Neutrophil (primary cell): Measurements from ENCODE around the gene AHCYL1.

Experiments
- H3K27ac ChIP-seq: fragments of 200-600 bp; sonication (generic); 2 replicates; pipeline ENCODE4 v1.5.1; 2016; ENCODE audit warnings: mild to moderate bottlenecking, moderate library complexity
- H3K27me3 ChIP-seq: fragments of 200-600 bp; sonication (generic); 2 replicates; pipeline ENCODE4 v1.6.0; 2016; ENCODE audit warnings: mild to moderate bottlenecking
- H3K36me3 ChIP-seq: fragments of 200-600 bp; sonication (generic); 2 replicates; pipeline ENCODE4 v1.5.1; 2017
- H3K4me1 ChIP-seq, 2 experiments: fragments of 200-600 bp in 1 of 2; sonication (generic) in 1 of 2; 1 replicate in 1 of 2; 2 replicates in 1 of 2; pipeline versions ENCODE4 v1.5.1 to v1.6.1; 2013 to 2016; ENCODE audit warnings: low read depth in 1 of 2, low read length in 1 of 2, mild to moderate bottlenecking in 1 of 2, moderate library complexity in 1 of 2; ENCODE audit not compliant: control insufficient read depth in 1 of 2, insufficient read depth in 1 of 2
- H3K4me3 ChIP-seq, 2 experiments: fragments of 200-600 bp in 1 of 2; sonication (generic) in 1 of 2; 1 replicate in 1 of 2; 2 replicates in 1 of 2; pipeline ENCODE4 v1.5.1; 2013 to 2016; ENCODE audit warnings: low read depth in 1 of 2, low read length in 1 of 2, mild to moderate bottlenecking in 1 of 2, moderate library complexity in 1 of 2
- H3K9me3 ChIP-seq: fragments of 200-600 bp; sonication (generic); 2 replicates; pipeline ENCODE4 v1.5.1; 2016
- TF ChIP-seq, protein P1 (sequence below): fragments of 200-600 bp; sonication (generic); IDR thresholded peaks from 2 replicates; pipeline ENCODE4 v1.5.1; 2016; ENCODE audit warnings: antibody characterized with exemption

Gene AHCYL1

DNA sequence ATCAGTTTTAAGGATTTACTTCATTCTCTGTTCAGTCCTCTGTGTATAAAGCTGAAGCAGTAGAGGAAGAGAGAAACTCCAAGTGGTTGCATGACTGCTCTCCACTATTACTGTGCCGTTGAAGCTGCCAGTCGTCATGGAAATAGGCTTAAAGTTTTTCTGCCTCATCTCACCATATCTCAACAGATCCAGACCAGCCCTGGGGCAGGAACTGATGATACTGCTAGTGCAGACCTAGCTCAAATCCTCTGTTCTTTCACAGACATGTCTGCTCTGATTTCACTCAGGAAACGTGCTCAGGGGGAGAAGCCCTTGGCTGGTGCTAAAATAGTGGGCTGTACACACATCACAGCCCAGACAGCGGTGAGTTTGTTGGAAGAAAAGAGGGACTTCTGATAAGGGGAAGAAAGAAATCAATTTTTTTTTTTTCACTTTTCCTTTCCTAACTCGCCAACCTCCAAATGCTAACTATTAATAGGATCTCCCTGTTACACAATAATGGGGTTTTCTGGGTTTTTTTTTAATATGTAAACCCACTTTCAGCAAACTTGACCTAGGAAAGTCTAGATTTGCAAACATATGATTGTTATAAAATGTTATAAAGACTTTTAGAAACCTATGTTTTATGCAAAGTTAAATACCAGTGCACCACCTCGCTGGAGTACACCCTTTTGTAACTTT, 27.7 kb downstream of the AHCYL1 start:
- peaks cover 84% of the 10 kb centered on the region for H3K36me3 ChIP-seq
- no peaks in the 10 kb centered on the region for H3K27me3 ChIP-seq
- no peaks in the 10 kb centered on the region for H3K9me3 ChIP-seq
- no peaks in the 10 kb centered on the region for H3K4me1 ChIP-seq
- no peak overlapping the region for H3K4me3 ChIP-seq
- TF ChIP-seq, protein P1, sequence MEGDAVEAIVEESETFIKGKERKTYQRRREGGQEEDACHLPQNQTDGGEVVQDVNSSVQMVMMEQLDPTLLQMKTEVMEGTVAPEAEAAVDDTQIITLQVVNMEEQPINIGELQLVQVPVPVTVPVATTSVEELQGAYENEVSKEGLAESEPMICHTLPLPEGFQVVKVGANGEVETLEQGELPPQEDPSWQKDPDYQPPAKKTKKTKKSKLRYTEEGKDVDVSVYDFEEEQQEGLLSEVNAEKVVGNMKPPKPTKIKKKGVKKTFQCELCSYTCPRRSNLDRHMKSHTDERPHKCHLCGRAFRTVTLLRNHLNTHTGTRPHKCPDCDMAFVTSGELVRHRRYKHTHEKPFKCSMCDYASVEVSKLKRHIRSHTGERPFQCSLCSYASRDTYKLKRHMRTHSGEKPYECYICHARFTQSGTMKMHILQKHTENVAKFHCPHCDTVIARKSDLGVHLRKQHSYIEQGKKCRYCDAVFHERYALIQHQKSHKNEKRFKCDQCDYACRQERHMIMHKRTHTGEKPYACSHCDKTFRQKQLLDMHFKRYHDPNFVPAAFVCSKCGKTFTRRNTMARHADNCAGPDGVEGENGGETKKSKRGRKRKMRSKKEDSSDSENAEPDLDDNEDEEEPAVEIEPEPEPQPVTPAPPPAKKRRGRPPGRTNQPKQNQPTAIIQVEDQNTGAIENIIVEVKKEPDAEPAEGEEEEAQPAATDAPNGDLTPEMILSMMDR: no peak
- no peak overlapping the region for H3K27ac ChIP-seq

- H3K36me3 ChIP-seq: peaks cover 100% of the 10 kb centered on the region
- H3K4me3 ChIP-seq: no peak overlapping the region
Measured at GRCh38 chr1:110017792-110018191, 33.2 kb downstream of the AHCYL1 start.

GRCh38 chr1:110018396-110018795, 33.8 kb downstream of the AHCYL1 start:
- peaks cover 100% of the 10 kb centered on the region for H3K36me3 ChIP-seq

More at GRCh38 chr1:110017792-110018191, 33.2 kb downstream of the AHCYL1 start:
- no peaks in the 10 kb centered on the region for H3K9me3 ChIP-seq
- TF ChIP-seq, protein P1: no peak
- no peaks in the 10 kb centered on the region for H3K27me3 ChIP-seq
- no peak overlapping the region for H3K27ac ChIP-seq
- no peaks in the 10 kb centered on the region for H3K4me1 ChIP-seq

GRCh38 chr1:110019770-110020169, 35.2 kb downstream of the AHCYL1 start:
- no peak overlapping the region for H3K27ac ChIP-seq
- H3K4me1 ChIP-seq: no peaks in the 10 kb centered on the region
- peaks cover 96% of the 10 kb centered on the region for H3K36me3 ChIP-seq
- no peaks in the 10 kb centered on the region for H3K9me3 ChIP-seq
- no peak overlapping the region for H3K4me3 ChIP-seq
- H3K27me3 ChIP-seq: no peaks in the 10 kb centered on the region
- TF ChIP-seq, protein P1: no peak

More at GRCh38 chr1:110018396-110018795, 33.8 kb downstream of the AHCYL1 start:
- Histone ChIP-seq H3K4me1 (no peaks in the 10 kb centered on the region), H3K27ac (no peak overlapping the region), H3K4me3 (no peak overlapping the region), H3K27me3 (no peaks in the 10 kb centered on the region), H3K9me3 (no peaks in the 10 kb centered on the region)
- TF ChIP-seq, protein P1: no peak

- no peak overlapping the region for H3K4me3 ChIP-seq
- no peaks in the 10 kb centered on the region for H3K9me3 ChIP-seq
- TF ChIP-seq, protein P1: no peak
- H3K4me1 ChIP-seq: no peaks in the 10 kb centered on the region
- no peak overlapping the region for H3K27ac ChIP-seq
- peaks cover 83% of the 10 kb centered on the region for H3K36me3 ChIP-seq
- no peaks in the 10 kb centered on the region for H3K27me3 ChIP-seq
Measured at GRCh38 chr1:110021285-110021684, 36.7 kb downstream of the AHCYL1 start.
